CD14-positive monocyte (primary cell): ENCODE measurements around the gene SLFN5. TPM values are rescaled to one million over a fixed set of nuclear protein-coding genes. Genes with fewer than 3 reads are reported as not detected.

Source experiments
- DNase-seq, 3 donors: peaks; one replicate each; pipeline ENCODE4 v3.0.0-alpha.2; 2011 to 2022
- H2AFZ ChIP-seq: 2 replicates; pipeline ENCODE4 v1.6.0; 2012; ENCODE audit warnings: mild to moderate bottlenecking, low read depth, low read length, inconsistent platforms; ENCODE audit not compliant: insufficient read depth, poor library complexity, severe bottlenecking
- H3K27ac ChIP-seq, 2 donors: 1 replicate in 1 of 2; 2 replicates in 1 of 2; pipeline ENCODE4 v1.5.1; 2012 to 2013; ENCODE audit warnings: low read length in 2 of 2, control low read depth in 1 of 2, inconsistent platforms in 1 of 2, low read depth in 1 of 2, mild to moderate bottlenecking in 1 of 2
- H3K27me3 ChIP-seq, 2 donors: one replicate each; pipeline versions ENCODE4 v1.6.0 to v1.6.1; 2011 to 2013; ENCODE audit warnings: low read length in 2 of 2; ENCODE audit not compliant: control insufficient read depth in 2 of 2, insufficient read depth in 2 of 2
- H3K36me3 ChIP-seq, 2 donors: replicated peaks in 1 of 2; 1 replicate in 1 of 2; 2 replicates in 1 of 2; pipeline versions ENCODE4 v1.5.1 to v1.6.1; 2012 to 2013; ENCODE audit warnings: low read length in 2 of 2, control low read depth in 1 of 2, inconsistent platforms in 1 of 2, mild to moderate bottlenecking in 1 of 2; ENCODE audit not compliant: insufficient read depth in 2 of 2, control insufficient read depth in 1 of 2
- H3K4me1 ChIP-seq, 2 donors: 1 replicate in 1 of 2; 2 replicates in 1 of 2; pipeline versions ENCODE4 v1.5.1 to v1.6.1; 2012 to 2013; ENCODE audit warnings: low read length in 2 of 2, control low read depth in 1 of 2, inconsistent platforms in 1 of 2, mild to moderate bottlenecking in 1 of 2, moderate library complexity in 1 of 2; ENCODE audit not compliant: insufficient read depth in 2 of 2, control insufficient read depth in 1 of 2
- H3K4me2 ChIP-seq: replicated peaks from 2 replicates; pipeline ENCODE3; 2012; ENCODE audit warnings: low read length, moderate library complexity, mild to moderate bottlenecking; ENCODE audit not compliant: poor library complexity, severe bottlenecking; ENCODE audit errors: extremely low read depth
- H3K4me3 ChIP-seq, 3 experiments: fragments of 200-600 bp in 1 of 3; sonication (generic) in 1 of 3; replicated peaks in 1 of 3; 1 replicate in 2 of 3; 2 replicates in 1 of 3; pipeline ENCODE4 v1.5.1; 2011 to 2013; ENCODE audit warnings: low read length in 3 of 3, mild to moderate bottlenecking in 3 of 3, control low read depth in 2 of 3, low read depth in 2 of 3, inconsistent platforms in 1 of 3, moderate library complexity in 1 of 3
- H3K79me2 ChIP-seq: 2 replicates; pipeline ENCODE4 v1.6.0; 2012; ENCODE audit warnings: mild to moderate bottlenecking, control low read depth, inconsistent platforms, low read length, moderate library complexity; ENCODE audit not compliant: insufficient read depth
- H3K9ac ChIP-seq: 2 replicates; pipeline ENCODE4 v1.6.0; 2017; ENCODE audit warnings: low read length, mild to moderate bottlenecking; ENCODE audit not compliant: insufficient read depth, poor library complexity, severe bottlenecking
- H3K9me3 ChIP-seq, 2 donors: replicated peaks in 1 of 2; 1 replicate in 1 of 2; 2 replicates in 1 of 2; pipeline versions ENCODE4 v1.5.1 to v1.6.1; 2012 to 2013; ENCODE audit warnings: low read length in 2 of 2, control low read depth in 1 of 2; ENCODE audit not compliant: control insufficient read depth in 1 of 2, insufficient read depth in 1 of 2
- H4K20me1 ChIP-seq: 2 replicates; pipeline ENCODE4 v1.6.0; 2012; ENCODE audit warnings: mild to moderate bottlenecking, low read length, control low read depth, moderate library complexity; ENCODE audit not compliant: insufficient read depth
- H3K27ac Mint-ChIP-seq, 7 donors: one replicate each; pipeline ENCODE4 v1.8.0; 2020; ENCODE audit warnings: mild to moderate bottlenecking in 7 of 7, mixed read lengths in 7 of 7, moderate library complexity in 6 of 7, inconsistent platforms in 2 of 7
- H3K27me3 Mint-ChIP-seq, 3 donors: one replicate each; pipeline ENCODE4 v1.8.0; 2021 to 2022; ENCODE audit warnings: low read depth in 3 of 3, mild to moderate bottlenecking in 3 of 3, mixed read lengths in 3 of 3, moderate library complexity in 3 of 3, inconsistent platforms in 1 of 3
- H3K36me3 Mint-ChIP-seq, 2 donors: one replicate each; pipeline ENCODE4 v1.8.0; 2020; ENCODE audit warnings: mixed read lengths in 2 of 2, inconsistent platforms in 1 of 2, mild to moderate bottlenecking in 1 of 2
- H3K4me1 Mint-ChIP-seq: one replicate; pipeline ENCODE4 v1.8.0; 2020; ENCODE audit warnings: mild to moderate bottlenecking, mixed read lengths
- H3K4me3 Mint-ChIP-seq, 2 donors: one replicate each; pipeline ENCODE4 v1.8.0; 2020; ENCODE audit warnings: mild to moderate bottlenecking in 2 of 2, mixed read lengths in 2 of 2, moderate library complexity in 1 of 2
- H3K9me3 Mint-ChIP-seq, 7 donors: one replicate each; pipeline ENCODE4 v1.8.0; 2020 to 2022; ENCODE audit warnings: mixed read lengths in 7 of 7, mild to moderate bottlenecking in 6 of 7, moderate library complexity in 6 of 7, inconsistent platforms in 2 of 7
- CTCF ChIP-seq: fragments of 200-600 bp; IDR thresholded peaks from one replicate; pipeline ENCODE4 v1.8.0; 2022; ENCODE audit warnings: antibody characterized with exemption, mild to moderate bottlenecking
- WGBS: methylation state at CpG from one replicate; pipeline ENCODE4 v1.1.5; 2013; ENCODE audit warnings: missing lambda C conversion rate; ENCODE audit not compliant: insufficient coverage; 5-methylcytosine and 5-hydroxymethylcytosine counted together
- intact Hi-C, 2 donors: fragments of 100-400 bp; cut with micrococcal nuclease; formaldehyde crosslinking; loops; one replicate each; pipeline versions ENCODE4 v1.15.0 to v1.15.1; 2023
- polyA plus RNA-seq, 3 donors: library from polyadenylated mRNA; depleted of rRNA in 1 of 3; unstranded in 2 of 3; stranded (reverse) in 1 of 3; fragments of 300-500 nt in 2 of 3; fragments of >200 nt in 1 of 3; fragmentation: Illumina TruSeq in 2 of 3; gene quantifications; 1 replicate in 2 of 3; 2 replicates in 1 of 3; pipeline ENCODE4 v1.2.3, GENCODE V29; 2012 to 2021

Gene SLFN5
- polyA plus RNA-seq, 3 donors = 2.9 to 8.8 (median 5.3) TPM

GRCh38 chr17:35294756-35295155, 51.9 kb downstream of the SLFN5 start:
- Histone ChIP-seq H3K36me3 (no peaks in the 10 kb centered on the region), H3K9me3 (peaks cover 4 to 6% of the 10 kb centered on the region in 2 donors), H2AFZ (no peak overlapping the region), H3K27me3 (peaks cover 10 to 13% of the 10 kb centered on the region in 2 donors), H3K9ac (no peak overlapping the region), H3K4me1 (peaks cover 0 to under 1% of the 10 kb centered on the region in 2 donors), H3K4me3 (no peak overlapping the region), H4K20me1 (no peaks in the 10 kb centered on the region), H3K27ac (no peak overlapping the region), H3K79me2 (no peaks in the 10 kb centered on the region), H3K4me2 (no peak overlapping the region)
- no peak for TF ChIP-seq CTCF
- no peak for DNase-seq
- Mint-ChIP-seq H3K9me3 (peaks cover 6 to 28% (median 24%) of the 10 kb centered on the region in 7 donors), H3K27me3 (peaks cover 10 to 30% (median 26%) of the 10 kb centered on the region in 3 donors), H3K27ac (no peak overlapping the region), H3K4me3 (no peak overlapping the region), H3K36me3 (no peaks in the 10 kb centered on the region), H3K4me1 (no peaks in the 10 kb centered on the region)
- intact Hi-C loops = no loop called here
- no CpG with 5 or more reads among the region's 1 CpG for WGBS

GRCh38 chr17:35295686-35296085, 52.8 kb downstream of the SLFN5 start:
- Mint-ChIP-seq H3K36me3 (no peaks in the 10 kb centered on the region), H3K4me1 (no peaks in the 10 kb centered on the region), H3K27me3 (peaks cover 7 to 28% (median 22%) of the 10 kb centered on the region in 3 donors), H3K4me3 (no peak overlapping the region), H3K27ac (no peak overlapping the region), H3K9me3 (peaks cover 11 to 36% (median 31%) of the 10 kb centered on the region in 7 donors)
- Histone ChIP-seq H4K20me1 (no peaks in the 10 kb centered on the region), H3K36me3 (no peaks in the 10 kb centered on the region), H3K9ac (no peak overlapping the region), H3K79me2 (no peaks in the 10 kb centered on the region), H3K4me1 (no peaks in the 10 kb centered on the region), H3K27me3 (peaks cover 10 to 11% of the 10 kb centered on the region in 2 donors), H3K9me3 (peaks cover 4 to 10% of the 10 kb centered on the region in 2 donors), H2AFZ (no peak overlapping the region), H3K4me2 (no peak overlapping the region), H3K27ac (no peak overlapping the region), H3K4me3 (no peak overlapping the region)
- DNase-seq = no peak
- no CpG with 5 or more reads among the region's 1 CpG for WGBS
- intact Hi-C loops = no loop called here
- TF ChIP-seq CTCF = no peak
